ENCODE data around the gene RAB18.
"Not testable (repeated sequence)": the region's sequence is repeated elsewhere in the genome, so short reads cannot be mapped to it uniquely, and the experiment has no call there.

Gene RAB18

DNA sequence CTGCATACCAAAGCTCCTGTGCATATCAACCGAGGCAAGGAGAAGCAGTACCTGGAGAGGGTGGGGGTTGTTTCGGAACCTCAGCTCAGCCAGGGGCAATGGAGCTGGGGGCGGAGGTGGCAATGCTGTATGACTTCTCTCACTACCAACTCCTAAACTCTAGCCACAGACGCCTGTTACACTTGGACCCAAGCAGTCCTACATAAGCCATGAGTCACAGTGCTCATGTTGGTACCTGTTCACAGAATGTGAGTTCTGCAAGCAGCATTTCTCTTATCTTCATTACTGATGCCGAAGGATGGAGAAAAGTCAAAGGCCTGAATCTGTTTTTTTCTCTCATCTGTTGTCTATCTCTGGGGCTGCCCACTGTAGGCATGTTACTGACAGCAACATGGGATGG, 3.2 kb upstream of the RAB18 start:
- no peak for DNase-seq (ENCODE audit: low read depth, low spot score)
- TF ChIP-seq CTCF (IDR thresholded peaks at IDR 0.05; ENCODE audit: insufficient read depth, low read length, missing control alignments) = no peak
- no peak overlapping the region for H3K4me3 ChIP-seq (ENCODE audit: low read depth, low read length)
- CTCF ChIA-PET = no interaction called here
- POLR2A ChIA-PET = no interaction called here

DNA sequence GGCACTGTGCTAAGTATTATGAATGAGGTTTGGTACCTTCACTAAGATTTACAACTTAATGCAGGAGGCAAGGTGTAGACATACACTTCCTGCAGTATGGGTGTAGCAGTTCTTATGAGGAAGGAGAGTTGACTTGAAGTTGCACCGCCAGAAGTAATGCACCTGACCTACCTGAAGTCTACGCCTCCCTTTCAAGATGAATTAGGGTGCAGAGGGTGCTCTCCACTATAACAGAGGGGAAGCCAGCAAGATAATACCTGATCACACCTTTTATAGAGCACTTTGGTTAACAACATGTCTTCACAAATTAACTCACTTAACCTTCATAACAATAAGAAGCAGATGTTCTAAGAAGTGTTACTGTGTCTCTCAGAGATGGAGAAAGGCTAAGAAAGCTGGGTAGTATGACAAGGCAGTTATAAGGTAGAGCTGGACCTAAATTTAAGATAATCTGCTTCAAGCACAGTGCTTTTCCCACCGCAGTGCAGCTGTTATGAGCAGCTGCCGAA, 552 bp upstream of the RAB18 start:
- no peak for DNase-seq (ENCODE audit: low read depth, low spot score)
- H3K4me3 ChIP-seq (ENCODE audit: low read depth, low read length) = peak overlapping the region; percentile 94
- ChIA-PET CTCF (interaction anchor here (1.8 kb wide), 1 partner anchor 10 kb away, joined by 5 read pairs; no protein-coding TSS in a partner anchor), POLR2A (interaction anchor here (0.6 to 2.0 kb wide), 6 partner anchors 10 to 1029 kb away, joined by 3 to 10 read pairs (median 5); no protein-coding TSS in a partner anchor)
- no peak for TF ChIP-seq CTCF (IDR thresholded peaks at IDR 0.05; ENCODE audit: insufficient read depth, low read length, missing control alignments)

GRCh38 chr10:27504808-27505460, 830 bp downstream of the RAB18 start:
- ChIA-PET CTCF (interaction anchor here (1.8 kb wide), 1 partner anchor 9 kb away, joined by 5 read pairs; no protein-coding TSS in a partner anchor), POLR2A (interaction anchor here (1.5 to 2.0 kb wide), 2 partner anchors 9 to 13 kb away, joined by 6 to 10 read pairs; no protein-coding TSS in a partner anchor)
- TF ChIP-seq CTCF (IDR thresholded peaks at IDR 0.05; ENCODE audit: insufficient read depth, low read length, missing control alignments) = no peak
- DNase-seq (ENCODE audit: low read depth, low spot score) = no peak
- H3K4me3 ChIP-seq (ENCODE audit: low read depth, low read length) = peak overlapping the region; percentile 94

DNA sequence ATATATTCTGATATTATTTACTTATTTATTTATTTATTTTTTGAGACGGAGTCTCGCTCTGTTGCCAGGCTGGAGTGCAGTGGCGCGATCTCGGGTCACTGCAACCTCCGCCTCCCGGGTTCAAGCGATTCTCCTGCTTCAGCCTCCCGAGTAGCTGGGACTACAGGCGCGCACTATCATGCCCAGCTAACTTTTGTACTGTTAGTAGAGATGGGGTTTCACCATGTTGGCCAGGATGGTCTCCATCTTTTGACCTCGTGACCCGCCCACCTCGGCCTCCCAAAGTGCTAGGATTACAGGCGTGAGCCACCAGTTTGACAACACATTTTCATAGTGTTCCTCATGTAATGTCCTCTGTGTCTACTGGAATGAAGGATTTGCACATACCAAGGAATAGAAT, 1.4 kb downstream of the RAB18 start:
- POLR2A ChIA-PET = interaction anchor here (2.0 kb wide), 1 partner anchor 8 kb away, joined by 6 read pairs; no protein-coding TSS in a partner anchor
- DNase-seq (ENCODE audit: low read depth, low spot score) = not testable (repeated sequence)
- CTCF ChIA-PET = interaction anchor here (1.8 kb wide), 1 partner anchor 8 kb away, joined by 5 read pairs; no protein-coding TSS in a partner anchor
- H3K4me3 ChIP-seq (ENCODE audit: low read depth, low read length) = peak overlapping the region; percentile 15; the same call in 1 of the 2 replicates

GRCh38 chr10:27506280-27506679, 2.2 kb downstream of the RAB18 start:
- POLR2A ChIA-PET = no interaction called here
- no peak for DNase-seq (ENCODE audit: low read depth, low spot score)
- CTCF ChIA-PET = no interaction called here
- H3K4me3 ChIP-seq (ENCODE audit: low read depth, low read length) = no peak overlapping the region
- TF ChIP-seq CTCF (IDR thresholded peaks at IDR 0.05; ENCODE audit: insufficient read depth, low read length, missing control alignments) = no peak

- H3K4me3 ChIP-seq (ENCODE audit: low read depth, low read length) = no peak overlapping the region
- no peak for TF ChIP-seq CTCF (IDR thresholded peaks at IDR 0.05; ENCODE audit: insufficient read depth, low read length, missing control alignments)
- ChIA-PET POLR2A (no interaction called here), CTCF (no interaction called here)
- DNase-seq (ENCODE audit: low read depth, low spot score) = no peak
Observed at GRCh38 chr10:27512548-27512947, 8.4 kb downstream of the RAB18 start.
